ENCODE data around the gene VPS39.

DNA sequence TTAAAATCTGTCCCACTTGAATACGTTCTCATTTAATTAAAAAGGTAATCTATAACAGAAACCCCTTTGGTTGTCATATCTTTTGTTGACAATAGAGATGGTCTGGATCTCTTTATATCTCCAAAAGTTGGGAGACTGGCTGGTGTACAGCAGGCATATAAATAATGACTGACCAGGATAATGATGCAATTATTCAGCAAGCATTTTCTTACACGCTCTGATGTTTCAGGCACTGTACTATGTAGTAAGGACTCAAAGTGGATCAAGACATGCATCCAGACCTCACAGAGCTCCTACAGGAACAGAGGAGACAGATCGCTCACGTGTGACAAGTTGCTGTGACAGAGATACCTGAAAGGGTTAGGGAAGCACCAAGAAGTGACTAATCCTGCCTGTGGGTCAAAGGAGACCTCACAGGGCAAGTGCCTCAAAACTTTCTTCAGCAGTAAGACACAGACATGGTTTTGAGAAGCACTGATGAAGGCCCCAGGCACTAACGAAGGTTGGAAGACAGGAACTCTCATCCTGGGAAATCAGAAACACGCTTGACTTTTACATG is 25.7 kb downstream of the VPS39 start:
- TF ChIP-seq, protein P1, sequence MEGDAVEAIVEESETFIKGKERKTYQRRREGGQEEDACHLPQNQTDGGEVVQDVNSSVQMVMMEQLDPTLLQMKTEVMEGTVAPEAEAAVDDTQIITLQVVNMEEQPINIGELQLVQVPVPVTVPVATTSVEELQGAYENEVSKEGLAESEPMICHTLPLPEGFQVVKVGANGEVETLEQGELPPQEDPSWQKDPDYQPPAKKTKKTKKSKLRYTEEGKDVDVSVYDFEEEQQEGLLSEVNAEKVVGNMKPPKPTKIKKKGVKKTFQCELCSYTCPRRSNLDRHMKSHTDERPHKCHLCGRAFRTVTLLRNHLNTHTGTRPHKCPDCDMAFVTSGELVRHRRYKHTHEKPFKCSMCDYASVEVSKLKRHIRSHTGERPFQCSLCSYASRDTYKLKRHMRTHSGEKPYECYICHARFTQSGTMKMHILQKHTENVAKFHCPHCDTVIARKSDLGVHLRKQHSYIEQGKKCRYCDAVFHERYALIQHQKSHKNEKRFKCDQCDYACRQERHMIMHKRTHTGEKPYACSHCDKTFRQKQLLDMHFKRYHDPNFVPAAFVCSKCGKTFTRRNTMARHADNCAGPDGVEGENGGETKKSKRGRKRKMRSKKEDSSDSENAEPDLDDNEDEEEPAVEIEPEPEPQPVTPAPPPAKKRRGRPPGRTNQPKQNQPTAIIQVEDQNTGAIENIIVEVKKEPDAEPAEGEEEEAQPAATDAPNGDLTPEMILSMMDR (IDR thresholded peaks at IDR 0.05; ENCODE audit: borderline replicate concordance, extremely low read depth, low read length, poor library complexity, severe bottlenecking) = no peak
- TF ChIP-seq EZH2 (IDR thresholded peaks at IDR 0.05; ENCODE audit: borderline replicate concordance, low read depth, low read length, severe bottlenecking) = no peak

Data from DND-41 (cell line).